HG03064 (cell line): ENCODE data around the gene ADCY4.
A peak's percentile ranks its signal among the peaks of the same experiment; 100 is the strongest.

Experiments used
- ATAC-seq: cut with Tn5 transposase; IDR thresholded peaks from one replicate; pipeline ENCODE4 v1.9.1; 2021; ENCODE audit warnings: low read depth; ENCODE audit not compliant: unreplicated experiment

ADCY4 gene

DNA sequence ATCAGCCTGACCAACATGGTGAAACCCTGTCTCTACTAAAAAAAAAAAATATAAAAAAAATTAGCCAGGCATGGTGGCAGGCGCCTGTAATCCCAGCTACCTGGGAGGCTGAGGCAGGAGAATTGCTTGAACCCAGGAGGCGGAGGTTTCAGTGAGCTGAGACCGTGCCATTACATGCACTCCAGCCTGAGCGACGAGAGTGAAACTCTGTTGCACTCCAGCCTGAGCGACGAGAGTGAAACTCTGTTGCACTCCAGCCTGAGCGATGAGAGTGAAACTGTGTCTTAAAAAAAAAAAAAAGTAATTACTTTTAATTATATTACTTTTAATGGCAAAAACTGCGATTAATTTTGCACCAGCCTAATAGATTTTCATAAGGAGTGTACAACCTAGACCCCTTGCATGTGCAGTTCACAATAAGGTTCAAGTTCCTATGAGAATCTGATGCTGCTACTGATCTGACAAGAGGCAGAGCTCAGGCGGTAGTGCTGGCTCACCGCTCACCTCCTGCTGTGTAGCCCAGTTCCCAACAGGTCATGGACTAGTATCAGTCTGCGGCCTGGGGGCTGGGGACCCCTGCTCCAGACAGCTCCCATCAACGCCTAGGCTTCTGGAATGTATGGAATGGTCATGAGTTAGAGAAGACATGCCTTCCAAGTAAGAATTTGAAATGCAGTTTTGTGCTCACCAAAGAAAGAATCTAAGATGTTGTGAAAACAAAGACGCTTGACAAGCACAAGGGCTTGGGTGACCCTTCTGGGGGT, 13.5 kb downstream of the ADCY4 start:
- ATAC-seq, result no peak

DNA sequence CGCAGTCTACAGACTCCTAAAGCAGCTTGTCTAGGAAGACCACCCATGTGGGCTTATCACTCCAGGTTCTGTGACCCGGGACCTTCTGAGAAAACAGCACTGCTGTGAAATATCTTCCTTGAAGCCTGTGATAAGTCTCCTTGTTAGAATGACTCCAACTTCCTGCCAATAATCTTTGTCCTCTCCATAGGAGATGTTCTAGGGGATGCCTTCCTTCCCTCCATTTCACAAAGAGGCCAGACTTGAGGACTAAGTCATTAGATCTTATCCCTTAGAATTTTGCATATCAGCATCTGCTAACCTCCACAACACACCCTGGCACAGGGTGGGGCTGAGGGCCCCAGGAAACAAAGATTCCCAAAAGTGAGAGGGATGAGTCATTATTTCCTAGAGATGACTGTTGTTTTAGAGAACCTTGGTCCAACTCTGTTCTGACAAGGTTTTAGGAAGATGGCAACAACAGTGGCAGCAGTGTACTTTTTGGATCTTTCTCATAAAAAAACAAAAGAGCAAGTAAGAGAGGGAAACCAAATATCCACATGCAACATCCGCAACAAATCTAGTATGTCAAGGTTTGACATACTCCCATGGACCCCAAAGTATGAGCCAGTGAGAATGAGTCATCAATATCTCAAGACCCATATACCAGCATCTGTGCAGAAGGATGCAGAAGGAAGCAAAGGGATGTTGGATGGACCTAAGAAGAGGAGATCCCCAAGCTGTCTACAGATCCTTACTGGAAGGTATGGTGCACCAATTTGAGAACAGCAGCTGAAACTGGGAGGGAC, 17.5 kb downstream of the ADCY4 start:
- ATAC-seq, result no peak

DNA sequence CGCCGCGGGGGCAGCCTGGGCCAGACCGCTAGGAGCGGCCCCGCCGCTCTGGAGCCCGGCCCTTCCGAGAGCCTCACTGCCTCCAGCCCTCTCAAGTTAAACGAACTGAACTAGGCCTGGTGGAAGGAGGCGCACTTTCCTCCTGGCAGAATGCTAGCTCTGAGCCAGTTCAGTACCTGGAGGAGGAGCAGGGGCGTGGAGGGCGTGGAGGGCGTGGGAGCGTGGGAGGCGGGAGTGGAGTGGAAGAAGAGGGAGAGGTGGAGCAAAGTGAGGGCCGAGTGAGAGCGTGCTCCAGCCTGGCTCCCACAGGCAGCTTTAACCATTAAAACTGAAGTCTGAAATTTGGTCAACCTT, 18.3 kb downstream of the ADCY4 start:
- ATAC-seq, result no peak

DNA sequence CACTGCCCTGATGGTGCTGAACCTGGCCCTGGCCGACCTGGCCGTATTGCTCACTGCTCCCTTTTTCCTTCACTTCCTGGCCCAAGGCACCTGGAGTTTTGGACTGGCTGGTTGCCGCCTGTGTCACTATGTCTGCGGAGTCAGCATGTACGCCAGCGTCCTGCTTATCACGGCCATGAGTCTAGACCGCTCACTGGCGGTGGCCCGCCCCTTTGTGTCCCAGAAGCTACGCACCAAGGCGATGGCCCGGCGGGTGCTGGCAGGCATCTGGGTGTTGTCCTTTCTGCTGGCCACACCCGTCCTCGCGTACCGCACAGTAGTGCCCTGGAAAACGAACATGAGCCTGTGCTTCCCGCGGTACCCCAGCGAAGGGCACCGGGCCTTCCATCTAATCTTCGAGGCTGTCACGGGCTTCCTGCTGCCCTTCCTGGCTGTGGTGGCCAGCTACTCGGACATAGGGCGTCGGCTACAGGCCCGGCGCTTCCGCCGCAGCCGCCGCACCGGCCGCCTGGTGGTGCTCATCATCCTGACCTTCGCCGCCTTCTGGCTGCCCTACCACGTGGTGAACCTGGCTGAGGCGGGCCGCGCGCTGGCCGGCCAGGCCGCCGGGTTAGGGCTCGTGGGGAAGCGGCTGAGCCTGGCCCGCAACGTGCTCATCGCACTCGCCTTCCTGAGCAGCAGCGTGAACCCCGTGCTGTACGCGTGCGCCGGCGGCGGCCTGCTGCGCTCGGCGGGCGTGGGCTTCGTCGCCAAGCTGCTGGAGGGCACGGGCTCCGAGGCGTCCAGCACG, 18.9 kb downstream of the ADCY4 start:
- no peak for ATAC-seq

DNA sequence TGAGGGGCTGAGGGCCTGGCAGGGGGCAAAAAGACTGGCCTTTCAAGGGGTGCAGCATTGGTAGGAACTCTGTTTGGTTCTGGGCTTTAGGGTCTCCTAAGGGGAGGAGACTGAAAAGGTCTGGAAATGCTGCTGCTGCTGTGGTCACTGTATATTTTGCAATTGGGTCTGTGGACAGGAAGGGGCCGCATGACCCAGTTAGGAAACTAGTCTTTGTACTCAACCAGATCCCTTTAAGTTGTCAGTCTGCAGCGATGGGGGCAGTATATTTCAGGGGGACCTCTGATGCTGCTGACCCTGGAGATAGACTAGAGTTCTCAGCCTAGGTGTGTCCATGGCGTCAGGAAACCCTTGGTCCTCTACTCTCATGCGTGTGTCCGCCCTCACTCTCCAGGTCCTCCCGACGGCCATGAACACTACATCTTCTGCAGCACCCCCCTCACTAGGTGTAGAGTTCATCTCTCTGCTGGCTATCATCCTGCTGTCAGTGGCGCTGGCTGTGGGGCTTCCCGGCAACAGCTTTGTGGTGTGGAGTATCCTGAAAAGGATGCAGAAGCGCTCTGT, 19.5 kb downstream of the ADCY4 start:
- no peak for ATAC-seq

DNA sequence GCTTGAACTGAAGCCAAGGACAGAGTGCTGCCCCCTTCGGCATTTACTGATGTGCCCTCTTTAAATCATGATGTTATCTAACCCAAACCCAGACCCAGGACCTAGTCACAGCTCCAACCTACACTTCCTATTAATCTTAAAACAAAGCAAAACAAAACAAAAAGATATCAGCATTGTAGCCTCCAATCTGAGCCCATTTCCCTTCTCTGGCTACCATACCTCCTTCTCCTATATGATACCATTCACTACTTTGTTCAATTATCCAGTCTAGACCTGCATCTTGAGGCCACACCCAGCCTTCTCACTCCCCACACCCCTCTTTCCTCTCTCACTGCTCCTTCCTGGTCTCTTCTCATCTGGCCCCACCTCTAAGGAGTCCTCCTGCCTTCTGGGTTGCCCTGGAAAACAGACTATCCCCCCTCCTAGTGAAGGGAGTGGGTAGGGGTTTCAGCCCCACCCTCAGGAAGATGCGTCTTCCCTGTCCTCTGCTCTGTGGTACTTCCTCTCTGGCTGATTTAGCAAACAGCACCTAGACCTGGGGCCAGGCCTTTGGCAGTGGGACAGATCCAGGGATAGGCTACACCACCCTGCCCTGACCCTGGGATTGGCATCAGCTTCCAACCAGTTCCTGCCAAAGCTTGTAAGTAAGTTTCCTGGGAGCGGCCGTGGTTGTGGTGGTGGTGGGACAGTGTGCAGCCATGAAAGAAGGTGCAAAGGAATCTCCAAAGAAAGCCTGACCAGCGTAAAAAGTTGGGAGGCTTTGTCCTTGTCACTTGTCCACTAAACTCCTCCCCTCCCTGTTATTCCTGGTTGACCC, 20.3 kb downstream of the ADCY4 start:
- ATAC-seq, result no peak

DNA sequence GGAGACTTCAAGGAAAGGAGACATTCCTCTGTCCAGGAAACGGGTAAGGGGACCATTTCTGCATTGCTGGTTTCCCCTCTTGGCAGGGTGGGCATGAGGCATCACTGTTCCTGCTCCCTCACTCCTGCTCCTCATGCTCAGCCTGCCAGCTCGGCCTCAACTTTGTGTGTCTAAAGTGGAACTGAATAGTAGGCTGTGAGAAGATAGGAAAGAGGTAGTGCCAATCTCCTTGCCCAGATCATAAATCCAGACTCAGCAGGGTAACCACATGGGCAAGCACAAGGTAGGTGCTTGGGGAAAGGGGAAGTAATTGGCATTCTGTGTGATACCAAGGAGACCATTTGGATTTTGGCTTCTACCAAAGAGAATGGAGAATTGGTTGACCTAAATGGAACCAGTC, 21.0 kb downstream of the ADCY4 start:
- no peak for ATAC-seq

DNA sequence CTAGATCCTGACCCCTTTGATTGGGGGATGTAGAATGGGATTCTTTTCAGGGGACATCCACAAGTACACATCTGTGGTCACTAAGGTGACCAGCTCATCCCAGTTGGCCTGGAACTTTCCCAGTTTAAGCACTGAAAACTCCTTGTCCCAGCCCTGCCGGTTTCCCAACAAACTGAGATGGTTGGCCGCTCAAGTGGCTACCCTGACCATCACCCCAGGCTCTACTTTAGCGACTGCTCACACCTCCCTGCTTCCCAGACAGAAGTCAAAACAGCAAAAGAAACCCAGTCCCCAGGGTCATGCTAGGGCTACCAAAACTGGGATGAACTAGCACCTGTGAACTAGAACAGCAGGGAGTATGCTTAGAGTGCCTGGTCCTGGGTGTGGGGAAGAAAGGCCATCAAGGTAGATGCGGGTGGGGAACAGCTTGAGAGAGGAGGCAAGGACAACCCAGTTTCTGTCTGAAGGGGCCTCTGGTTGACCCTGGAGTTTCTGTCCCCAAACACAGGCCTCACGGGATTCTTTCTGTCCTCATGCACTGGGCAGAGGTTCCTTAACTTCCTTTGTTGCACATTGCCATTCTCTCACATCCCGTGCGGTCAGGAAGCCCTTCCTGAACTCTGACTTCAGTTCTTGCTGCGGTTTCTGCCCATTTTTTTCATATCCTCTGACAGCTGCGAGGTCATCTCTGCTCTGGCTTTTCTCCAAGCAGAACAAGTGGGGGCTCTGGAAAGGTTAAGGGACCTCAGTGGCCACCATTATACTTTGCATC, 21.9 kb downstream of the ADCY4 start:
- ATAC-seq, result no peak

DNA sequence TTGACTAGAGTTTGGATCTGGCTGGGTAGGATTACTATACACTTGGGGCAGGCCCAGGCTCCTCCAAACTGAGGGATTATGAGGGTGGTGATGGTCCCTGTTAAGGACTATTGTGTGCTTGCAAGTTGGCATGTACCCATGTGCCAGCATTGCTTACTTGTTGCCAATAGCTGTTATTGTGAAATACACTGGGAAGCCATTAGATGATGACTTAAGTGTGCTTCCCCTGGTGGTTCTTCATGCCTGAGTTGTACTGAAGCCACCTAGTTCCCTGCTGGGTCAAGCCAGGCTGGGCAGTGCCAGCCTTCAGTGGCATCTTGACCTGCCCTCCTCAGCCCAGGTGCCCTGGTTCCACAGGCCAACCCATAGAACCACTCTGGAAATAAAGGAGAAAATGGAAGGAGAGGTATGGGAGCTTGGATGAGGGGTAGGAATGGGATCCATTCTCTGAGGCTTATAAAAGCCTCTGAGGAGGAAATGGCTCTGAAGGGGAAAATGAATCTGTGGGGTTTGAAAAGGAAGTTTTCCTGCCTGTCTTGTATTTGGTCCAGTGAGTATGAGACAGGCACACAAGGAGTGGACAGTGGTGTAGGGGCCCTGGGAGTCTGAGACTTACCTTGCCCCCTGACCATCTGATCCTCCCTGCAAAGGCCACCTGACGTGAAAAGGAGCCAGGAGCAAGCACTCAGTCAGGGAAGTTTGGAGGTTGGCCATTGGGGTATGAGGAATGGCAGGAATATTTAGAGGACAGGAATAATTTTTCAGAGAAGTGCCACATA, 22.8 kb downstream of the ADCY4 start:
- no peak for ATAC-seq

DNA sequence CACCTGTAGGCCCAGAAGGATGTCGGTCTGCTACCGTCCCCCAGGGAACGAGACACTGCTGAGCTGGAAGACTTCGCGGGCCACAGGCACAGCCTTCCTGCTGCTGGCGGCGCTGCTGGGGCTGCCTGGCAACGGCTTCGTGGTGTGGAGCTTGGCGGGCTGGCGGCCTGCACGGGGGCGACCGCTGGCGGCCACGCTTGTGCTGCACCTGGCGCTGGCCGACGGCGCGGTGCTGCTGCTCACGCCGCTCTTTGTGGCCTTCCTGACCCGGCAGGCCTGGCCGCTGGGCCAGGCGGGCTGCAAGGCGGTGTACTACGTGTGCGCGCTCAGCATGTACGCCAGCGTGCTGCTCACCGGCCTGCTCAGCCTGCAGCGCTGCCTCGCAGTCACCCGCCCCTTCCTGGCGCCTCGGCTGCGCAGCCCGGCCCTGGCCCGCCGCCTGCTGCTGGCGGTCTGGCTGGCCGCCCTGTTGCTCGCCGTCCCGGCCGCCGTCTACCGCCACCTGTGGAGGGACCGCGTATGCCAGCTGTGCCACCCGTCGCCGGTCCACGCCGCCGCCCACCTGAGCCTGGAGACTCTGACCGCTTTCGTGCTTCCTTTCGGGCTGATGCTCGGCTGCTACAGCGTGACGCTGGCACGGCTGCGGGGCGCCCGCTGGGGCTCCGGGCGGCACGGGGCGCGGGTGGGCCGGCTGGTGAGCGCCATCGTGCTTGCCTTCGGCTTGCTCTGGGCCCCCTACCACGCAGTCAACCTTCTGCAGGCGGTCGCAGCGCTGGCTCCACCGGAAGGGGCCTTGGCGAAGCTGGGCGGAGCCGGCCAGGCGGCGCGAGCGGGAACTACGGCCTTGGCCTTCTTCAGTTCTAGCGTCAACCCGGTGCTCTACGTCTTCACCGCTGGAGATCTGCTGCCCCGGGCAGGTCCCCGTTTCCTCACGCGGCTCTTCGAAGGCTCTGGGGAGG, 23.9 kb downstream of the ADCY4 start, which contains the start of gene LTB4R:
TSS of gene LTB4R (plus strand) at position 857 of the 959 bp plus-strand sequence. CDS start 4,150 bp downstream, outside the sequence.
- peak; percentile 62 for ATAC-seq

DNA sequence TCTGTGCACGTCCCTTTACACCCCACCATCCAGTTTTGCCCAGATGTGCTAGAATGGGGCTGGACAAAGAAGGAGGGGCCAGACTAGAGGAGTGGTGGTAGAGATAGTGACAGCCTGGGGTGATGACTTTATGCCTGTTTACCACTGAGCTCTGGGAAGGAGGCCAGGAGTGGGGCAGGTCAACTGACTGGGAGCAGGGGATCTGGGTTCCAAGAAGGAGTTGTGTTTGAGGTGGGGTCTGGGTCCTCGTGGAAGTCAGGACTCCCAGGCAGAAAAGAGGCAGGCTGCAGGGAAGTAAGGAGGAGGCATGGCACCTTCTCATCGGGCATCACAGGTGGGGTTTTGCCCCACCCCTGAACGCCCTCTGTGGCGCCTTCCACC, 24.6 kb downstream of the ADCY4 start:
- ATAC-seq, result no peak

DNA sequence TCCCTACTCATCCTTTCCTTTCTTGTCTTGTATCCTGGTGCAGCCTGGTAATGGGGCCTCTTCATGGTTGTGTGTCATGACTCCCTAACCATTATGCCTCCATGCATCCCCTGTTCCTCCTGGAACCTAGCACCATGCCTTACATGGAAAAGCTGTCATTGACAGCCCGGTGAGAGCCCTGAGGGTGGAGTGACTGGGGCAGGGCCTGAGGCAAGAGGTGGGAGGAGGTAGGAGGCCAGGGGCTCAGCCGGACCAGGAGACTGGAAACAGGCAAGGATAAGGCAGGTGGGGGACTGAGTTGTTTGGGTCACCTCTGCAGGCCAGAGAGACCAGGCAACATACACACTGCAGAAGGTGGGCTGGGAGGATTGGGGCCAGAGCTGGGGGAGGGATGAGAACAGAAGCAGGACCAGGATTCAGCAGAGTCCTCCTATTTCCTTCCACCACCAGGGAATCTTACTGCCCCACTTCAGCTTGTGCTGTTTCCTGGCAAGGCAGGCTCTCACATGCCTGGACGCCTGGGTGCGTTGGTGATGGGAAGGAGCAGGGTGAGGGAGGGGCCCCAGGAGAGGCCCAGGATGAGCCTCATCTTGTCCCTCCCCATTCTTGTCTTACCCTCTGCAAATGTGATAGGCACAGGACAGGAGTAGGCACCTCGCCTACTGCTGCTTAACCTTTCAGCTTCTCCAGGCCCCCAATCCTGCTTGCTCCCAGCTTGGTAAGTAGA, 25.2 kb downstream of the ADCY4 start, which contains the start of gene LTB4R2:
TSS of gene LTB4R2 (plus strand) at position 603 of the 727 bp plus-strand sequence. CDS start 525 bp downstream, outside the sequence.
- ATAC-seq, result no peak

DNA sequence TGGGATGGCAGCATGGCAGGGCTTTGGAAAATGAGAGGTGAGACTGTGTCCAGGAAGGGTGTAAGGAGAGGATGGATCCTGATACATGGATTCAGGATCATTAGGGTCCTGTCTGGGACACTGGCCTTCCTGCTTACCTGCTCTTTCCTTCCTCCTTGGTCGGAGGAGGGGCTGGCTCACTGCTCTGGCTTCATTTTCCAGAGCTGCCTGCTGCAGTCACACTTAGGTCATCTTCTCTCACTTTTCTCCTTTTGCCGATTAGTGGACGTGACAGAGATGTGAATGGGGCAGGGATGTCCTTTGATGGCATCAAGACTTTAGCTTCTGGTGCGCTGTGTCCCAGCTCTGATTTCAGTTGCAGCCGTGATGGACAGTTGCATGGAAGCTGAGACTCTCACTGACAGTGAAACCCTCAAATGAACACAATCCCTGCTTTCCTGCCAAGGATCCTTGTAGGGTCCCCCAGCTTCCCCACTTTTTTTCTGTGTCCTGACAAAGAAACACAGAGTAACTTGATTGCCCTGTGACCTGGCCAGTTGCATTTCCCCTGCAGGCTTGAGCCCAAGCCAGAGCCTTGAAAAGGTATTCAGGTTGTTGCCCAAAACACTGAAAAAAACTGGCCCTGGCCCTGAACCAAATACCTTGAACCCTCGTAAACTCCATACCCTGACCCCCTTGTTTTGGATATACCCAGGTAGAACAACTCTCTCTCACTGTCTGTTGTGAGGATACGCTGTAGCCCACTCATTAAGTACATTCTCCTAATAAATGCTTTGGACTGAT, 26.3 kb downstream of the ADCY4 start:
- no peak for ATAC-seq

DNA sequence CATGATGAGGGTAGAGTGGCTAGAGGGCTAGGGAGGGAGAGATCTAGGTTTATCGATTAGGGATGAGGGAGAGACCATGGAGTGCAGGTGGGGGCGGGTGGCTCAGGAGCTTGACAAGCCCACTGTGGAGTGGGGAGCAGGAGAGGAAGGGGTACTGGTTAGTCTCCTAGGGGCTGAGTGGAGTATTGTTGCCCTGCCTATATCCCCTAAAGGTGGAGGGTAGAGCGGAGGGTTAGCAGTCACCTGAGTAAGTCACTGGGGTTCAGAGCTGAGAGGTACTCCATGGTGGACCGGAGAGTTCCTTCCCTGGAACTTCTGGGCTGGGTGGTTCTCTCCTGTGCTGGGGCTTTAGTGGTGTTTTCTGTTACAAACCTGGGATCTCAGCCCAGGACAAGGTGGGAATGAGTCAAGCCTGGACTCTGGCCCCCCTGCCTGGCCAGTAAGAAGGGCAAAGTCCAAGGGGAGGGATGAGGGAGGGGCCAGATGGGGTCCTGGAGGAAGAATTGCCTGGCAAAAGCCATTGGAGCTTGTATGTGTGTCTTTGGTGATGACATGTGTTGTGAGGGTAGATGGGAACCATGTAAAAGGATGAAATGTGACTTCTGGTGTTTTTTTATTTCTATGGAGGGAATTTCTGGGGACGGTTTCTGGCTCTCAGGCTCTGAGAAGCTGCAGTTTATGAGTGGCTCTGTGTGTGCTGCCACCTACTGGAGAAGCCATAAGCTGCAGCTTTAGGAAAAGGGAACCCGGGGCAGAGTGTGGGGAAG, 27.1 kb downstream of the ADCY4 start, which contains the start of gene CIDEB:
TSS of gene CIDEB (minus strand) at position 403 of the 767 bp plus-strand sequence. CDS start at position 284, 119 bp downstream.
- ATAC-seq, result no peak

DNA sequence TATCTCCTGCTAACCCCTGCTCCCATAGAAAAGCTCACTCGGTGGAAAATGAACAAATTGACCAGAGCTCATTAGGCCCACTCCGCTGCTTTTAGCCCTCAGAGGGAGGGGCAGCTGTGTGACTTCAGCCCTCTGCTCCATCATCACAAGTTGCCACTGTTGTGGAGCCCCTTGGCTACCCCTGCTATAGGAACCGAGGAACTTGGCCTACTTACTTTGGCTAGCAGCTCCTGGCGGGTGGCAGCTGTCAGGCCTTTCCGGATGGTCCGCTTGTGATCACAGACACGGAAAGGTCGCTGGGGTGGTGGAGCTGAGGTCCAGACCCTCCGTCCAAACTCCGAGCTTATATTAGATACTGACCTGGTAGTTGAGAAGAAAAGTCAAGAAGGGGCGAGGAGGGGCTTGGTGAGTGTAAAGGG, 27.7 kb downstream of the ADCY4 start:
- no peak for ATAC-seq
